ENCODE results near the gene THSD8. TPM values are rescaled to one million over a fixed set of nuclear protein-coding genes. Genes with fewer than 3 reads are reported as not detected.
"Not testable (repeated sequence)": the region's sequence is repeated elsewhere in the genome, so short reads cannot be mapped to it uniquely, and the experiment has no call there.

Gene THSD8
- total and polyA plus RNA-seq, 10 donors, result 1.1 to 9.1 (median 4.8) TPM; not detected in 3

DNA sequence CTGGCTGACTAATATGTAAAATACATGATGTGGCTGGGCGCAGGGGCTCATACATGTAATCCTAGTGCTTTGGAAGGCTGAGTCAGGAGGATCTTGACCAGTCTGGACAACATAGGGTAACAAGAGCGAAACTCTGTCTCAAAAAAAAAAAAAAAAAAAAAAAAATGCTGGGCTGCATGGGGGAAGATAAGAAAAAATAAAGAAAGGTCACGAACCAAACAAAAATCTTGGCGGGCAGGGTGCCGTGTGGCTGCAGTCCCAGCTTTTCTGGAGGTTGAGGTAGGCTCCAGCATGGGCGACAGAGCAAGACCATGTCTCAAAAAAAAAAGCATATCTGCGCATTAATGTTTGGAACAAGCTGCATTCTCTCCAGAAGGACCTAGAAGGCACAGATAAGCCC is 13.2 kb downstream of the THSD8 start:
- no peak for DNase-seq
- H3K36me3 ChIP-seq, result peaks cover 0 to 48% (median 18%) of the 10 kb centered on the region in 6 donors
- H3K4me1 ChIP-seq, result no peaks in the 10 kb centered on the region
- H3K9me3 ChIP-seq, result no peaks in the 10 kb centered on the region
- no peak for TF ChIP-seq POLR2AphosphoS5 (IDR thresholded peaks at IDR 0.05)
- H3K27me3 ChIP-seq (replicated peaks in 1 of 7), result no peaks in the 10 kb centered on the region
- intact Hi-C loops (cut with DNase I; ENCODE audit: low total_unique reads), result no loop called here
- 91 to 98% (median 95%) methylated on average over 7 of the region's 7 CpGs for WGBS, 5 donors
- no peak overlapping the region for H3K4me3 ChIP-seq
- no peak overlapping the region for H3K27ac ChIP-seq

- H3K27ac ChIP-seq; H3K4me3 ChIP-seq; H3K27me3 ChIP-seq (replicated peaks in 1 of 7); H3K4me1 ChIP-seq; H3K9me3 ChIP-seq; intact Hi-C loops (cut with DNase I; ENCODE audit: low total_unique reads); DNase-seq: not testable (repeated sequence)
- H3K36me3 ChIP-seq, result peaks cover 0 to 27% (median 17%) of the 10 kb centered on the region in 6 donors
- WGBS, 5 donors, result 92 to 99% (median 93%) methylated on average over 6 of the region's 6 CpGs
Measured at GRCh38 chr19:12817188-12817587, 15.3 kb downstream of the THSD8 start.

GRCh38 chr19:12817810-12818209 is 15.9 kb downstream of the THSD8 start:
- H3K4me1 ChIP-seq; H3K27ac ChIP-seq; H3K9me3 ChIP-seq; H3K4me3 ChIP-seq; H3K27me3 ChIP-seq (replicated peaks in 1 of 7); intact Hi-C loops (cut with DNase I; ENCODE audit: low total_unique reads); DNase-seq: not testable (repeated sequence)
- 92 to 97% (median 94%) methylated on average over 11 of the region's 11 CpGs for WGBS, 5 donors
- peaks cover 0 to 21% (median 16%) of the 10 kb centered on the region in 6 donors for H3K36me3 ChIP-seq

DNA sequence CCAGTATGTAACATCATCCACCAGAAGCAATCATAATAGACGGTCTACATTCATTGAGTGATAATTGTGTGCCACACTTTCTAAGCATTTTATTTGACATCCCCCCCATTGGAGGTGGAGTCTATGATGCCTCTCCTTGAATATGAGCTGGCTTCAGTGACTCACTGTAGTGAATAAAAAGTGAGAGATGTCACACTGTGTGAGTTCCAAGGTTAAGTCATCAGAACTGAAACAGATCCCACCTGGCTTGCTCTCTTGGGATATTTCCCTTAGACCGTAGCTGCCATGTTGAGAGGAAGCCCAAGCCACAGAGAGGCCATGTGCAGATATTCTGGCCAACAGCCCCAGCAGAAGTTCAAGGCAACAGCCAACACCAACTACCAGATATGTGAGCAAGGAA is 19.9 kb downstream of the THSD8 start:
- Histone ChIP-seq H3K9me3 (peaks cover 0 to 6% (median 0%) of the 10 kb centered on the region in 8 donors), H3K36me3 (no peaks in the 10 kb centered on the region), H3K4me3 (no peak overlapping the region), H3K27ac (no peak overlapping the region), H3K4me1 (peaks cover 0 to 9% (median 6%) of the 10 kb centered on the region in 6 donors), H3K27me3 (replicated peaks in 1 of 7) (peaks cover 0 to 47% (median 22%) of the 10 kb centered on the region in 7 donors)
- TF ChIP-seq POLR2A (IDR thresholded peaks at IDR 0.05), result no peak
- TF ChIP-seq, protein P1, sequence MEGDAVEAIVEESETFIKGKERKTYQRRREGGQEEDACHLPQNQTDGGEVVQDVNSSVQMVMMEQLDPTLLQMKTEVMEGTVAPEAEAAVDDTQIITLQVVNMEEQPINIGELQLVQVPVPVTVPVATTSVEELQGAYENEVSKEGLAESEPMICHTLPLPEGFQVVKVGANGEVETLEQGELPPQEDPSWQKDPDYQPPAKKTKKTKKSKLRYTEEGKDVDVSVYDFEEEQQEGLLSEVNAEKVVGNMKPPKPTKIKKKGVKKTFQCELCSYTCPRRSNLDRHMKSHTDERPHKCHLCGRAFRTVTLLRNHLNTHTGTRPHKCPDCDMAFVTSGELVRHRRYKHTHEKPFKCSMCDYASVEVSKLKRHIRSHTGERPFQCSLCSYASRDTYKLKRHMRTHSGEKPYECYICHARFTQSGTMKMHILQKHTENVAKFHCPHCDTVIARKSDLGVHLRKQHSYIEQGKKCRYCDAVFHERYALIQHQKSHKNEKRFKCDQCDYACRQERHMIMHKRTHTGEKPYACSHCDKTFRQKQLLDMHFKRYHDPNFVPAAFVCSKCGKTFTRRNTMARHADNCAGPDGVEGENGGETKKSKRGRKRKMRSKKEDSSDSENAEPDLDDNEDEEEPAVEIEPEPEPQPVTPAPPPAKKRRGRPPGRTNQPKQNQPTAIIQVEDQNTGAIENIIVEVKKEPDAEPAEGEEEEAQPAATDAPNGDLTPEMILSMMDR (IDR thresholded peaks at IDR 0.05 in 8 of 11, conservative IDR thresholded peaks at IDR 0.05 in 3 of 11), result no peak
- TF ChIP-seq POLR2AphosphoS5 (IDR thresholded peaks at IDR 0.05), result no peak
- DNase-seq, result no peak
- 77 to 83% (median 81%) methylated on average over 2 of the region's 2 CpGs for WGBS, 5 donors
- intact Hi-C loops (cut with DNase I; ENCODE audit: low total_unique reads), result no loop called here

- Histone ChIP-seq H3K4me3 (peak overlapping the region in 1 of 8 donors; percentile 30), H3K9me3 (peaks cover 0 to 6% (median 0%) of the 10 kb centered on the region in 8 donors), H3K27me3 (replicated peaks in 1 of 7) (peaks cover 0 to 84% (median 57%) of the 10 kb centered on the region in 7 donors), H3K4me1 (peaks cover 0 to 16% (median 8%) of the 10 kb centered on the region in 6 donors), H3K27ac (no peak overlapping the region), H3K36me3 (no peaks in the 10 kb centered on the region)
- 7 to 12% (median 10%) methylated on average over 36 to 46 of the region's 46 CpGs for WGBS, 5 donors
- intact Hi-C loops (cut with DNase I; ENCODE audit: low total_unique reads), result no loop called here
- TF ChIP-seq POLR2A (IDR thresholded peaks at IDR 0.05) (no peak), POLR2AphosphoS5 (IDR thresholded peaks at IDR 0.05) (no peak)
- TF ChIP-seq, protein P1 (IDR thresholded peaks at IDR 0.05 in 8 of 11, conservative IDR thresholded peaks at IDR 0.05 in 3 of 11), result peak in 5 of 11 experiments; percentile 27 to 47 (median 34)
- no peak for DNase-seq
Measured at GRCh38 chr19:12825254-12826131, 23.6 kb downstream of the THSD8 start.
